ENCODE results near the gene FBXO24. TPM values are rescaled to one million over a fixed set of nuclear protein-coding genes. Genes with fewer than 3 reads are reported as not detected.
A peak's percentile ranks its signal among the peaks of the same experiment; 100 is the strongest.

The FBXO24 gene
- total and polyA plus RNA-seq, 7 donors = 0.27 to 2.8 (median 0.83) TPM; not detected in 1

DNA sequence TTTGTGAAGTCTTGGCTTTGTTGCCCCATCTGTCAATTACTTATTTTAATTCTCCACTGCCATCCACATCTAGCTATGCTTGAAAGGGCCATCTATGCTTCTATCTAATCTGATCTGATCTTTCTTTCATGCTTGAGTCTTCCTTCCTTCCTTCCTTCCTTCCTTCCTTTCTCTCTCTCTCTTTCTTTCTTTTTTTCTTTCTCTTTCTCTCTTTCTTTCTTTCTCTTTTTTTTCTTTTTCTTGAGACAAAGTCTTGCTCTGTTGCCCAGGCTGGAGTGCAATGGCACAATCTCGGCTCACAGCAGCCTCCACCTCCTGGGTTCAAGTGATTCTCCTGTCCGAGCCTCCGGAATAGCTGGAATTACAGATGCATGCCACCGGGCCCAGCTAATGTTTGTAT lies 43.9 kb downstream of the FBXO24 start:
- Histone ChIP-seq H3K27ac (no peak overlapping the region), H3K36me3 (no peaks in the 10 kb centered on the region), H3K4me1 (peaks cover 0 to 25% (median 21%) of the 10 kb centered on the region in 4 donors), H3K9me3 (no peaks in the 10 kb centered on the region), H3K27me3 (peaks cover 9 to 45% (median 32%) of the 10 kb centered on the region in 3 donors), H3K4me3 (no peak overlapping the region)
- no peak for DNase-seq
- TF ChIP-seq EP300 (IDR thresholded peaks at IDR 0.05) = no peak
- TF ChIP-seq POLR2A (IDR thresholded peaks at IDR 0.05) = no peak
- TF ChIP-seq, protein P1, sequence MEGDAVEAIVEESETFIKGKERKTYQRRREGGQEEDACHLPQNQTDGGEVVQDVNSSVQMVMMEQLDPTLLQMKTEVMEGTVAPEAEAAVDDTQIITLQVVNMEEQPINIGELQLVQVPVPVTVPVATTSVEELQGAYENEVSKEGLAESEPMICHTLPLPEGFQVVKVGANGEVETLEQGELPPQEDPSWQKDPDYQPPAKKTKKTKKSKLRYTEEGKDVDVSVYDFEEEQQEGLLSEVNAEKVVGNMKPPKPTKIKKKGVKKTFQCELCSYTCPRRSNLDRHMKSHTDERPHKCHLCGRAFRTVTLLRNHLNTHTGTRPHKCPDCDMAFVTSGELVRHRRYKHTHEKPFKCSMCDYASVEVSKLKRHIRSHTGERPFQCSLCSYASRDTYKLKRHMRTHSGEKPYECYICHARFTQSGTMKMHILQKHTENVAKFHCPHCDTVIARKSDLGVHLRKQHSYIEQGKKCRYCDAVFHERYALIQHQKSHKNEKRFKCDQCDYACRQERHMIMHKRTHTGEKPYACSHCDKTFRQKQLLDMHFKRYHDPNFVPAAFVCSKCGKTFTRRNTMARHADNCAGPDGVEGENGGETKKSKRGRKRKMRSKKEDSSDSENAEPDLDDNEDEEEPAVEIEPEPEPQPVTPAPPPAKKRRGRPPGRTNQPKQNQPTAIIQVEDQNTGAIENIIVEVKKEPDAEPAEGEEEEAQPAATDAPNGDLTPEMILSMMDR (IDR thresholded peaks at IDR 0.05) = no peak
- TF ChIP-seq POLR2AphosphoS5 (IDR thresholded peaks at IDR 0.05) = no peak
- WGBS, 2 donors = 90 to 97% methylated on average over 4 of the region's 4 CpGs
- intact Hi-C loops (cut with DNase I) = no loop called here

GRCh38 chr7:100632951-100633717 lies 47.0 kb downstream of the FBXO24 start:
- peak; percentile 70 for DNase-seq

GRCh38 chr7:100639995-100640516 lies 53.9 kb downstream of the FBXO24 start:
- Histone ChIP-seq H3K9me3 (no peaks in the 10 kb centered on the region), H3K27me3 (peaks cover 0 to 51% (median 24%) of the 10 kb centered on the region in 3 donors), H3K4me3 (no peak overlapping the region), H3K27ac (no peak overlapping the region), H3K36me3 (no peaks in the 10 kb centered on the region), H3K4me1 (no peaks in the 10 kb centered on the region)
- intact Hi-C loops (cut with DNase I) = no loop called here
- TF ChIP-seq POLR2A (IDR thresholded peaks at IDR 0.05) (no peak), POLR2AphosphoS5 (IDR thresholded peaks at IDR 0.05) (no peak), EP300 (IDR thresholded peaks at IDR 0.05) (no peak)
- TF ChIP-seq, protein P1 (IDR thresholded peaks at IDR 0.05) = no peak
- 88 to 89% methylated on average over 17 of the region's 17 CpGs for WGBS, 2 donors
- no peak for DNase-seq

More at GRCh38 chr7:100632951-100633717, 47.0 kb downstream of the FBXO24 start:
- peaks cover 0 to 12% (median 10%) of the 10 kb centered on the region in 4 donors for H3K4me1 ChIP-seq
- H3K9me3 ChIP-seq = no peaks in the 10 kb centered on the region
- TF ChIP-seq POLR2AphosphoS5 (IDR thresholded peaks at IDR 0.05) = no peak
- TF ChIP-seq, protein P1 (IDR thresholded peaks at IDR 0.05) = peak in 3 of 4 experiments; percentile 11 to 19 (median 12)
- intact Hi-C loops (cut with DNase I) = no loop called here
- H3K36me3 ChIP-seq = no peaks in the 10 kb centered on the region
- 1% methylated on average over 72 of the region's 72 CpGs for WGBS, 2 donors
- H3K4me3 ChIP-seq = peak overlapping the region; percentile 15 to 49 (median 39)
- no peak overlapping the region for H3K27ac ChIP-seq
- H3K27me3 ChIP-seq = peaks cover 9 to 56% (median 24%) of the 10 kb centered on the region in 3 donors

GRCh38 chr7:100640517-100641440 lies 54.7 kb downstream of the FBXO24 start:
- intact Hi-C loops (cut with DNase I) = no loop called here
- Histone ChIP-seq H3K36me3 (no peaks in the 10 kb centered on the region), H3K4me1 (no peaks in the 10 kb centered on the region), H3K27ac (no peak overlapping the region), H3K27me3 (peaks cover 0 to 47% (median 24%) of the 10 kb centered on the region in 3 donors), H3K9me3 (no peaks in the 10 kb centered on the region), H3K4me3 (no peak overlapping the region)
- TF ChIP-seq, protein P1 (IDR thresholded peaks at IDR 0.05) = no peak
- no peak for TF ChIP-seq POLR2A (IDR thresholded peaks at IDR 0.05)
- no peak for TF ChIP-seq POLR2AphosphoS5 (IDR thresholded peaks at IDR 0.05)
- TF ChIP-seq EP300 (IDR thresholded peaks at IDR 0.05) = no peak
- WGBS, 2 donors = 70 to 71% methylated on average over 24 of the region's 24 CpGs
- DNase-seq = no peak
